ENCODE measurements around the gene BABAM1. TPM values are rescaled to one million over a fixed set of nuclear protein-coding genes. Genes with fewer than 3 reads are reported as not detected.
A peak's percentile ranks its signal among the peaks of the same experiment; 100 is the strongest.

BABAM1 gene
- total and polyA plus RNA-seq, 2 experiments from 2014 or later = 82.7 to 90.3 TPM

- H4K20me1 ChIP-seq (ENCODE audit: insufficient read depth) = no peaks in the 10 kb centered on the region
- H3K27me3 ChIP-seq (replicated peaks; ENCODE audit: insufficient read depth) = no peaks in the 10 kb centered on the region
- H3F3A ChIP-seq (ENCODE audit: insufficient read depth) = peaks cover 18% of the 10 kb centered on the region
- H3K27ac ChIP-seq = peak within 1 kb of the TSS; percentile 58
- in situ Hi-C loops (cut with MboI) = loop anchor here (10.0 kb wide), 1 partner anchor 79 kb away; no protein-coding TSS in a partner anchor
- H3K4me3 ChIP-seq = peak within 1 kb of the TSS; percentile 87
- no peak for TF ChIP-seq EZH2 (IDR thresholded peaks at IDR 0.05; ENCODE audit: insufficient read depth, poor library complexity, severe bottlenecking)
- TF ChIP-seq EZH2phosphoT487 (IDR thresholded peaks at IDR 0.05; ENCODE audit: insufficient read depth, low read depth) = no peak
- DNase-seq = peak; percentile 98
- peaks cover 29% of the 10 kb centered on the region for H3K79me2 ChIP-seq (ENCODE audit: insufficient read depth)
- H3K9ac ChIP-seq = peak within 1 kb of the TSS; percentile 80
- no peaks in the 10 kb centered on the region for H3K9me3 ChIP-seq (ENCODE audit: low read depth)
- H3K9me2 ChIP-seq (ENCODE audit: insufficient read depth) = no peaks in the 10 kb centered on the region
- WGBS, 2 experiments (ENCODE audit: low coverage in 1 of 2, low lambda C conversion rate in 2 of 2, missing lambda C conversion rate in 2 of 2) = 1 to 2% methylated on average over 46 to 55 of the region's 55 CpGs
- H3K4me2 ChIP-seq (ENCODE audit: unreplicated experiment) = peak within 1 kb of the TSS; percentile 87
- H3K4me1 ChIP-seq (ENCODE audit: insufficient read depth) = peaks cover 28% of the 10 kb centered on the region
- H3K36me3 ChIP-seq (ENCODE audit: low read depth) = no peaks in the 10 kb centered on the region
- H2AFZ ChIP-seq = peak within 1 kb of the TSS; percentile 93
These were observed 38.5 kb downstream of the BABAM1 start, which contains the start of gene MRPL34 for GRCh38 chr19:17305517-17306284. Gene MRPL34, plus strand, starts transcription at chr19:17305872. Its CDS starts 21 bp downstream, at chr19:17305893.

- DNase-seq = no peak
- no peaks in the 10 kb centered on the region for H3K27me3 ChIP-seq (replicated peaks; ENCODE audit: insufficient read depth)
- H3K4me1 ChIP-seq (ENCODE audit: insufficient read depth) = peaks cover 34% of the 10 kb centered on the region
- H3K9ac ChIP-seq = peak overlapping the region; percentile 80
- in situ Hi-C loops (cut with MboI) = loop anchor here (10.0 kb wide), 1 partner anchor 79 kb away; no protein-coding TSS in a partner anchor
- no peaks in the 10 kb centered on the region for H3K36me3 ChIP-seq (ENCODE audit: low read depth)
- H3K9me3 ChIP-seq (ENCODE audit: low read depth) = no peaks in the 10 kb centered on the region
- H3K4me2 ChIP-seq (ENCODE audit: unreplicated experiment) = peak overlapping the region; percentile 87
- WGBS, 2 experiments (ENCODE audit: low coverage in 1 of 2, low lambda C conversion rate in 2 of 2, missing lambda C conversion rate in 2 of 2) = 3 to 4% methylated on average over 28 of the region's 28 CpGs
- peak overlapping the region; percentile 87 for H3K4me3 ChIP-seq
- no peaks in the 10 kb centered on the region for H4K20me1 ChIP-seq (ENCODE audit: insufficient read depth)
- H3K79me2 ChIP-seq (ENCODE audit: insufficient read depth) = peaks cover 35% of the 10 kb centered on the region
- TF ChIP-seq EZH2 (IDR thresholded peaks at IDR 0.05; ENCODE audit: insufficient read depth, poor library complexity, severe bottlenecking) (no peak), EZH2phosphoT487 (IDR thresholded peaks at IDR 0.05; ENCODE audit: insufficient read depth, low read depth) (no peak)
- H2AFZ ChIP-seq = peak overlapping the region; percentile 93
- H3K27ac ChIP-seq = peak overlapping the region; percentile 58
- H3F3A ChIP-seq (ENCODE audit: insufficient read depth) = peaks cover 18% of the 10 kb centered on the region
- H3K9me2 ChIP-seq (ENCODE audit: insufficient read depth) = no peaks in the 10 kb centered on the region
These were observed 39.1 kb downstream of the BABAM1 start for GRCh38 chr19:17306285-17306714.

- H3K36me3 ChIP-seq (ENCODE audit: low read depth) = no peaks in the 10 kb centered on the region
- H3K4me2 ChIP-seq (ENCODE audit: unreplicated experiment) = no peak overlapping the region
- no peak for DNase-seq
- no peak overlapping the region for H3K9ac ChIP-seq
- peaks cover 51% of the 10 kb centered on the region for H3K79me2 ChIP-seq (ENCODE audit: insufficient read depth)
- H3K4me3 ChIP-seq = no peak overlapping the region
- H3K27ac ChIP-seq = no peak overlapping the region
- 91 to 93% methylated on average over 8 of the region's 8 CpGs for WGBS, 2 experiments (ENCODE audit: low coverage in 1 of 2, low lambda C conversion rate in 2 of 2, missing lambda C conversion rate in 2 of 2)
- H3K9me3 ChIP-seq (ENCODE audit: low read depth) = no peaks in the 10 kb centered on the region
- H4K20me1 ChIP-seq (ENCODE audit: insufficient read depth) = no peaks in the 10 kb centered on the region
- peaks cover 18% of the 10 kb centered on the region for H3F3A ChIP-seq (ENCODE audit: insufficient read depth)
- H3K9me2 ChIP-seq (ENCODE audit: insufficient read depth) = no peaks in the 10 kb centered on the region
- peaks cover 46% of the 10 kb centered on the region for H3K4me1 ChIP-seq (ENCODE audit: insufficient read depth)
- in situ Hi-C loops (cut with MboI) = loop anchor here (10.0 kb wide), 1 partner anchor 77 kb away; no protein-coding TSS in a partner anchor
- TF ChIP-seq EZH2phosphoT487 (IDR thresholded peaks at IDR 0.05; ENCODE audit: insufficient read depth, low read depth) (no peak), EZH2 (IDR thresholded peaks at IDR 0.05; ENCODE audit: insufficient read depth, poor library complexity, severe bottlenecking) (no peak)
- H2AFZ ChIP-seq = no peak overlapping the region
- no peaks in the 10 kb centered on the region for H3K27me3 ChIP-seq (replicated peaks; ENCODE audit: insufficient read depth)
These were observed 40.7 kb downstream of the BABAM1 start for GRCh38 chr19:17307876-17308377.

GRCh38 chr19:17309198-17309964 is 42.1 kb downstream of the BABAM1 start, which contains the start of gene DDA1:
Gene DDA1, plus strand, starts transcription at chr19:17309563. Its CDS starts 92 bp downstream, at chr19:17309655.
- Histone ChIP-seq H3K9me2 (ENCODE audit: insufficient read depth) (no peaks in the 10 kb centered on the region), H3K9ac (peak within 1 kb of the TSS; percentile 93), H2AFZ (peak within 1 kb of the TSS; percentile 83), H3K27me3 (replicated peaks; ENCODE audit: insufficient read depth) (no peaks in the 10 kb centered on the region), H3K4me1 (ENCODE audit: insufficient read depth) (peaks cover 38% of the 10 kb centered on the region), H3K36me3 (ENCODE audit: low read depth) (no peaks in the 10 kb centered on the region; the same call in 1 of the 2 replicates), H3K9me3 (ENCODE audit: low read depth) (no peaks in the 10 kb centered on the region), H3K4me3 (peak within 1 kb of the TSS; percentile 97), H4K20me1 (ENCODE audit: insufficient read depth) (no peaks in the 10 kb centered on the region), H3K27ac (peak within 1 kb of the TSS; percentile 36), H3F3A (ENCODE audit: insufficient read depth) (peaks cover 13% of the 10 kb centered on the region), H3K4me2 (ENCODE audit: unreplicated experiment) (peak within 1 kb of the TSS; percentile 90), H3K79me2 (ENCODE audit: insufficient read depth) (peaks cover 66% of the 10 kb centered on the region)
- in situ Hi-C loops (cut with MboI) = loop anchor here (10.0 kb wide), 1 partner anchor 75 kb away; no protein-coding TSS in a partner anchor
- peak; percentile 100 for DNase-seq
- WGBS, 2 experiments (ENCODE audit: low coverage in 1 of 2, low lambda C conversion rate in 2 of 2, missing lambda C conversion rate in 2 of 2) = 1 to 3% methylated on average over 37 to 45 of the region's 46 CpGs
- TF ChIP-seq EZH2phosphoT487 (IDR thresholded peaks at IDR 0.05; ENCODE audit: insufficient read depth, low read depth) (no peak), EZH2 (IDR thresholded peaks at IDR 0.05; ENCODE audit: insufficient read depth, poor library complexity, severe bottlenecking) (no peak)
